GM06990 (cell line): ENCODE data around the gene FNIP2.

Experiments used
- DNase-seq: peaks from one replicate; pipeline ENCODE4 v3.0.0-alpha.2; 2011; ENCODE audit not compliant: insufficient read length; ENCODE audit errors: extremely low read depth
- H3K27me3 ChIP-seq: replicated peaks from 2 replicates; pipeline ENCODE4 v1.6.0; 2011; ENCODE audit warnings: low read length; ENCODE audit not compliant: control insufficient read depth, insufficient read depth
- H3K36me3 ChIP-seq: 2 replicates; pipeline ENCODE4 v1.5.1; 2011; ENCODE audit warnings: low read length; ENCODE audit not compliant: control insufficient read depth, insufficient read depth
- H3K4me3 ChIP-seq: replicated peaks from 2 replicates; pipeline ENCODE4 v1.5.1; 2011; ENCODE audit warnings: low read depth, mild to moderate bottlenecking, control low read depth, low read length
- CTCF ChIP-seq: IDR thresholded peaks from 2 replicates; pipeline ENCODE4 v1.5.1; 2011; ENCODE audit warnings: low read length, control low read depth, mild to moderate bottlenecking, inconsistent platforms; ENCODE audit not compliant: insufficient read depth, poor library complexity, severe bottlenecking

The FNIP2 gene

GRCh38 chr4:158861281-158861680, 92.5 kb downstream of the FNIP2 start:
- Histone ChIP-seq H3K36me3 (no peaks in the 10 kb centered on the region), H3K27me3 (no peaks in the 10 kb centered on the region), H3K4me3 (no peak overlapping the region)
- TF ChIP-seq CTCF, result no peak
- no peak for DNase-seq

- no peak for DNase-seq
- H3K36me3 ChIP-seq, result no peaks in the 10 kb centered on the region
- peak; percentile 7 for TF ChIP-seq CTCF
- no peaks in the 10 kb centered on the region for H3K27me3 ChIP-seq
- no peak overlapping the region for H3K4me3 ChIP-seq
Observed at GRCh38 chr4:158861766-158862165, 92.9 kb downstream of the FNIP2 start.

GRCh38 chr4:158863296-158863695, 94.5 kb downstream of the FNIP2 start:
- no peak for TF ChIP-seq CTCF
- Histone ChIP-seq H3K4me3 (no peak overlapping the region), H3K27me3 (no peaks in the 10 kb centered on the region), H3K36me3 (no peaks in the 10 kb centered on the region)
- no peak for DNase-seq

- Histone ChIP-seq H3K27me3 (no peaks in the 10 kb centered on the region), H3K36me3 (no peaks in the 10 kb centered on the region), H3K4me3 (no peak overlapping the region)
- TF ChIP-seq CTCF, result no peak
- peak; percentile 26 for DNase-seq
Observed at GRCh38 chr4:158865520-158866177, 96.8 kb downstream of the FNIP2 start.

GRCh38 chr4:158869001-158869400, 100.2 kb downstream of the FNIP2 start:
- DNase-seq, result no peak

More at GRCh38 chr4:158869001-158869400, 100.2 kb downstream of the FNIP2 start:
- Histone ChIP-seq H3K4me3 (no peak overlapping the region), H3K36me3 (no peaks in the 10 kb centered on the region), H3K27me3 (no peaks in the 10 kb centered on the region)
- TF ChIP-seq CTCF, result no peak
